ENCODE results near the gene OPN3. TPM values are rescaled to one million over a fixed set of nuclear protein-coding genes. Genes with fewer than 3 reads are reported as not detected.

Gene OPN3
- total and polyA plus RNA-seq, 9 of the 15 experiments (the other 6 are each of a cell fraction or from before 2014, with no cell fraction given) = 4.2 to 34.6 (median 17.0) TPM

- peak in 1 of 2 experiments; percentile 66; a peak in 1 of 4 replicates for TF ChIP-seq ZNF318 (IDR thresholded peaks at IDR 0.05; ENCODE audit: borderline replicate concordance in 1 of 2, low read depth in 1 of 2)
- TF ChIP-seq CEBPG (CRISPR knock-in tag; IDR thresholded peaks at IDR 0.05) = no peak
- TF ChIP-seq CEBPG (tag; conservative IDR thresholded peaks at IDR 0.05 in 1 of 2, IDR thresholded peaks at IDR 0.05 in 1 of 2) = peak in 1 of 2 experiments; percentile 16; a peak in 1 of 4 replicates
- peak; percentile 35; the same call in 1 of the 2 replicates for TF ChIP-seq ZNF592 (IDR thresholded peaks at IDR 0.05)
- peak in 1 of 2 experiments; percentile 65; a peak in 1 of 4 replicates for TF ChIP-seq MLLT1 (IDR thresholded peaks at IDR 0.05)
- TF ChIP-seq SPI1 (IDR thresholded peaks at IDR 0.05; ENCODE audit: borderline replicate concordance, low read depth, low read length) = peak; percentile 83
- peak; percentile 33 for TF ChIP-seq TBP (optimal IDR thresholded peaks at IDR 0.05; ENCODE audit: low read depth, low read length)
- TF ChIP-seq CTCFL (IDR thresholded peaks at IDR 0.05; ENCODE audit: borderline replicate concordance, insufficient read depth, low read depth, low read length, poor library complexity, severe bottlenecking) = no peak
Measured at GRCh38 chr1:241551759-241552638, 88.2 kb downstream of the OPN3 start (continued).
